Fibroblast of skin of right quadriceps (primary cell): ENCODE data around the gene SEMA3B.
"Not testable (repeated sequence)": the region's sequence is repeated elsewhere in the genome, so short reads cannot be mapped to it uniquely, and the experiment has no call there.

Experiments used
- DNase-seq: peaks from one replicate; pipeline ENCODE4 v3.0.0-alpha.2; 2013

The SEMA3B gene

DNA sequence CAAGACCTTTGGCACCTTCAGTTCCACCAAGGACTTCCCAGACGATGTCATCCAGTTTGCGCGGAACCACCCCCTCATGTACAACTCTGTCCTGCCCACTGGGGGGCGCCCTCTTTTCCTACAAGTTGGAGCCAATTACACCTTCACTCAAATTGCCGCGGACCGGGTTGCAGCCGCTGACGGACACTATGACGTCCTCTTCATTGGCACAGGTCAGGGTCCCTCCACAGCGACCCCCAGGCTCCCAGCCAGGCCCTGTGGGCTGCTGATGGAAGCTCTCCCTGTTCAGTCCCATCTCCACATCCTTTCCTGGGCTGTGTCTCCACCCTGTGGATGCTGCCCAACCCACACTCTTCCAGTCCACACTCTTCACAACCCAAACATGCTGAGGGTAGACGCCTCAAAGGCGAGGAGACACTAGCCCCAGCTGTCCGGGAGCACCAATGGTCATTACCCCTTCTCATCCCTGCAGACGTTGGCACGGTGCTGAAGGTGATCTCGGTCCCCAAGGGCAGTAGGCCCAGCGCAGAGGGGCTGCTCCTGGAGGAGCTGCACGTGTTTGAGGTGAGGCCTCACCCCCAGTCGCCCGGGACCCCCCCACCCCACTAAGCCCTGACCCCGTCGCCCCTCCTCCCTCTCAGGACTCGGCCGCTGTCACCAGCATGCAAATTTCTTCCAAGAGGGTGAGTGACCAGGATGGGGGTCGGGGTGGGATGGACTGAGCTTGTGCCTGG lies 5.6 kb downstream of the SEMA3B start:
- DNase-seq = peak; percentile 40

GRCh38 chr3:50275141-50275995 lies 6.4 kb downstream of the SEMA3B start:
- no peak for DNase-seq

- DNase-seq = no peak
Measured at GRCh38 chr3:50275996-50276761, 7.2 kb downstream of the SEMA3B start.

DNA sequence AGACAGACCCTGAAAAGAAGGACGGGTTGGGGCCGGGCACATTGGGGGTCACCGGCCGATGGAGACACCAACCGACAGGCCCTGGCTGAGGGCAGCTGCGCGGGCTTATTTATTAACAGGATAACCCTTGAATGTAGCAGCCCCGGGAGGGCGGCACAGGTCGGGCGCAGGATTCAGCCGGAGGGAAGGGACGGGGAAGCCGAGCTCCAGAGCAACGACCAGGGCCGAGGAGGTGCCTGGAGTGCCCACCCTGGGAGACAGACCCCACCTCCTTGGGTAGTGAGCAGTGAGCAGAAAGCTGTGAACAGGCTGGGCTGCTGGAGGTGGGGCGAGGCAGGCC lies 7.8 kb downstream of the SEMA3B start:
- DNase-seq = no peak

DNA sequence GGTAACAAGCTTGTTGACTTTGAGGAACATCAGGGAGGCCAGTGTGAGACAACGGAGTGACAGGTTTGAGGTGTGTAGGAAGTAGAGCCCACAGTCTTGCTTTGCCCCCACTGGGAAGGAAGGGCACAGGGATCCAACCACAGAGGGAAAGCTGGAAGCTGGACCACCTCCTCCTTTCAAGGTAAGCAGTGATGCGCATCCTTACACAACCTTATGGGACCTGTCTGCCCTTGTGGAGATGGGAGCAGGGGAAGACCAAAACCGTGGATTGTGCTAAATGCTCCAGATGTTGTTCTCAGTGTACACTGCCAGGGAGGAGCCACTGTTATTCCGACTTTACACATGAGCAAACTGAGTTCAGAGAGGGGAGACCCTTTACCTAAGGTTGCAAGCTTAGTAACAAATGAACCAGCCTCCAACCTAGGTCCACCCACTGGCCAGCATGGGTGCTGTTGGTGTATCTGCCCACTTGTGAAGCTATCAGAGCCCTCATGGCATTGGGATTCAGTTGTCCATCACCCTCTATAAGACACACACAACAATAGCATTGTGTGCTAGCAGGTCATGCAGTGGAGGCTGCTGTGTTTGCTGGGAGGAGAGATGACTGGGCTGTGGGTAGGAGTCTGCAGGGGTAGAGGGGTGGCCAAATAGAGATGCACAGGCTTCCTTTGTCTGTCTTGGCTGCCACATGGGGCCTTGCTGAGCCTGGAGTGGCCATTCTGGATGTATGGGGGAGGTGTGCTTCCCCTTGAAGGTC lies 9.4 kb downstream of the SEMA3B start:
- no peak for DNase-seq

GRCh38 chr3:50278880-50279224 lies 9.9 kb downstream of the SEMA3B start, which contains the start of gene LSMEM2:
Gene LSMEM2, plus strand, starts transcription at chr3:50279087. Its CDS starts 27 bp downstream, at chr3:50279114.
- no peak for DNase-seq

- DNase-seq = no peak
Measured at GRCh38 chr3:50279255-50280016, 10.5 kb downstream of the SEMA3B start.

- DNase-seq = not testable (repeated sequence)
Measured at GRCh38 chr3:50284121-50284520, 15.2 kb downstream of the SEMA3B start.

GRCh38 chr3:50286322-50287227 lies 17.6 kb downstream of the SEMA3B start:
- DNase-seq = no peak

DNA sequence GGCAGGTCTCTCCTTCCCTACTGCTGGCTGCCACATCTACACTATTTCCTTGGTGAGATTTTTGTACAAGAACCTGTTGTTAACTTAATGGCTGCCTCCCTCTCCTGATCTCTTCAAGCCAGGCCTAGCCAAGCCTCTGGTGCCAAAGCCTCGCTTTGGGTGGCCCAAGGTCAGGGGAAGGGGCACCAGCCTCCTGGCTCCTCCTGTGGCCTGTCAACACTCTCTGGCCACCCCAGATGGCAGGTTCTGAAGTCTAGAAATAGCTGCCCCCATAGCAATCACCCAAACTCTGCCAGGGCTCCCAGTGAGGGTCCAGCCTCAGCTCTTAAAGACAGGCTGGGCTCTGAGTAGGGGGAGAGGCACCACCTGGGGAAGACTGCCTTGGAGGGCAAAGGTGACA lies 18.3 kb downstream of the SEMA3B start:
- DNase-seq = no peak

DNA sequence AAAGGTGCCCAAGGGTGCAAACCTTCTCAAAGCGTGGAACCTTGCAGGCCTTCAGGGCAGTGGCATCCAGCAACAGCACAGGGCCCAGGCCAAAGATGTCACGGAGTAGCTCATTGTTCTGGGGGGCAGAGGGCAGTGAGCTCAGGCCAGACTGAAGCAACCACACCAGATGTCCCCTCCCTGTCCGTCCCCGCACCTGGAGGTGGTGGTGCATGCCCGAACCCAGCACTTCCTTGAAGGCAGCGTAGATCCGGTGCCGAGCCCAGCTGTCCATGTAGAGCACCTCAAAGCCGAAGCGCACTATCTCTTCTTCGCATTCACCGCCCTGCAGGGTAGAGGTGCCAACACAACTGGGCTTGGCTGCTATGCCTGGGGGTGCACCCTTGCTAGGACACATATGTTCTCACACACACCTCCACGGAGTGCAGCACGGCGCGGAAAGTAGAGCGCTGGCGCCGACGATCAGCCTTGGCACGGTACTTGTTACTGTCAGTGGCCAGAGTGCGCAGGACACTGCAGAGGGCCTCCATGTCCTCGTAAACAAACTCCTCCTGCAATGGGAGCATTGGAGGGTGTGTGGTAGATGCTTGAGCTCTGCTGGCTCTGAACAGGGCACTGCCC lies 19.6 kb downstream of the SEMA3B start:
- no peak for DNase-seq

DNA sequence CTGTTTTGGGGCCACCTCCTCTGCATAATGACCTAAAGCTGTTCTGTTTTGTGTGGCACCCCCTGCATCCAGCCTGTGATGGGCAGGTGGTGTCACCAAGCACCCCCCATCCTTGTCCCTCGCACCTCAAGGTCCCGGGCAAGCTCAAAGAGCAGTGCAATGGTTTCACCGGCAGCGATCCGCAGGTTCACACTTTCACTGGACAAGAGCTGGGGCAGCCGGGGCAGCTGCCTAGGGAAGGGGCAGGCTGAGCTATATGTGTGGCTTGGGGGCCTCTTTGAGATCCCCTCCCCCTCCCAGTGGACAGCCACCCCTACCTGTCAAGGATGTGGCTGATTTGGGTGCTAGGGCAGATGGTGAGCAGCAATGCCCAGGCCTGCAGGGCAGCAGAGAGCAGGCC lies 20.2 kb downstream of the SEMA3B start:
- no peak for DNase-seq

DNA sequence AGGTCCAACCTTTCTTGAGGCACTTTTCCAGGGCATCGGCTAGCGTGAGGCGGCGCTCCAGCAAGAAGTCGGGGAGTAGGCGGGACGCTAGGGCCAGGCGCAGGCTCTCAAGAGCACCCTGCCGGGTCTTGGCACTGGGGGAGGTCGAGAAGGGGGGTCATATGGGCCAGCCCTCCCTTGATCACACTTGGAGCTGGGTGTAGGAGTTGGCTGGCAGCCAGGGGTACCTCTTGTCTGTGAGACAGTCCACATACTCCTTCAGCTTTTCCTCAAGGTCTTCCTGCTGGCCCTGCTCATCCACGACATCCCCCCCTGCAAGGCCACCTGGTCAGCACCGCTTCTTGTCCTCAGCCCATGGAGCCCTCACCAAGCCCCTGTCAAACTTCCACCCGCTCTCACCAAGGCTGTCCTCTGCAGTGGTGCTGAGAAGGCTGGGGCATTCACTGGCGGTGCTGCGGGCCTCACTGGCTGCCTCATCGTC lies 21.3 kb downstream of the SEMA3B start:
- DNase-seq = no peak

DNA sequence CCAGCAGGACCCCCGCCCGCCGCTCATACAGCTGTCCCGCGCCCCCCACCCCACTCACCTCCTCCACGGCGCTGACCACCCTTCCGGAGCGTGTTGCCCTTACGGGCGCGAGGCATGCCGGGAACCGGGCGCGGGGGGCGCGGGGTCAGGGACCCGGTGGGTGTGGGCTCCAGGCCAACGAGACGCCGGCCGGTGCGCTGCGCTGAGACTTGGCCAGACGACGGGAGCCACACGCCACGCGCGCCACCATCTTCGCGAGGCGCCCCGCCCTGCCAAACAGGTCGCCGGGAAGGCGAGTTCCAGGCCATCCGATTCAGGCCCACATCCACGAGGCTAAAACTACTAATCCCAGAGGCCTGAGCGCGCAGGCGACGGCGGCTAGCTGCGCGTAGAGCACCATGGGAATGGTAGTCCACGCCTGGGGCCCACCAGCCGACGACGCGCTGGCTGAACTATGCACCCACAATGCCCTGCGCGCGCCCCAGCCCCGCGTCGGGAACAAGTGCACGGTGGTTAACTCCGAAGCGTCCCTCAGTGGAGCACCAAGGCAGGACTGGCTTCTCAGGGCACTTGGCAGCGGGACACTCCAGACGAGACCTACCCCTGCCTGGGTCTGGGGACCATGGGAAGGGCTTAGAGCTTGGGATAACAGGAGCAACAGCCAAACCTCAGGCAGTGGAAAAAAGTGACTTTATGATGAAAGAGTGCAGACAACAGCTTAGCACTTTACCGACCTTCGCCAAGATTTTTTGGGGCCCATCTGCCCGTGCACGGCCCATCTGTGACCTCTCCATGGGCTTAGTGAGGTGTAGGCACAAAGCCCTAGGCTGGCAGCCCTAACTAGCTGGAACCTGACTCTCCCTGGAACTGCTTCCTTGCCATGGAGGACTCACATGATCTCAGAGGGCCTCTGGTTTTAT lies 23.5 kb downstream of the SEMA3B start, which contains the start of gene IFRD2:
Gene IFRD2 (minus strand): TSS at position 271 of the 920 bp plus-strand sequence. CDS start 155 bp downstream, at position 116.
- peak; percentile 96 for DNase-seq

GRCh38 chr3:50293079-50293801 lies 24.3 kb downstream of the SEMA3B start:
- no peak for DNase-seq

- DNase-seq = no peak
Measured at GRCh38 chr3:50294089-50294488, 25.1 kb downstream of the SEMA3B start.

- DNase-seq = no peak
Measured at GRCh38 chr3:50294492-50295403, 25.8 kb downstream of the SEMA3B start.
